H1 (cell line): ENCODE data around the gene NOL3. TPM values are rescaled to one million over a fixed set of nuclear protein-coding genes. Genes with fewer than 3 reads are reported as not detected.

Source experiments
- CTCF ChIA-PET: fragments of 300-600 bp; sonication (Branson Sonifier 250); formaldehyde crosslinking; loops from one replicate; lab custom pipeline; 2021; ENCODE audit not compliant: partially characterized antibody; lab: Charles Lee
- POLR2A ChIA-PET: fragments of 300-600 bp; sonication (Branson Sonifier 250); formaldehyde crosslinking; loops from one replicate; lab custom pipeline; 2021; ENCODE audit warnings: inconsistent platforms; ENCODE audit not compliant: partially characterized antibody; lab: Charles Lee
- DNase-seq, 2 experiments: peaks; one replicate each; pipeline versions ENCODE4 v3.0.0 to v3.0.0-alpha.2; 2010 to 2022; ENCODE audit warnings: low spot score in 2 of 2, low read depth in 1 of 2, mixed read lengths in 1 of 2
- FAIRE-seq: peaks from 2 replicates; lab custom pipeline; 2011; peaks lifted over from hg19 to GRCh38; lab: Jason Lieb, UNC
- H2AFZ ChIP-seq: 2 replicates; pipeline ENCODE4 v1.8.1; 2012; ENCODE audit warnings: low read length, inconsistent platforms
- H2AK5ac ChIP-seq: 2 replicates; pipeline ENCODE4 v1.6.1; 2013; ENCODE audit warnings: low read depth, low read length
- H2BK120ac ChIP-seq: replicated peaks from 2 replicates; pipeline ENCODE3; 2013; ENCODE audit warnings: low read depth, low read length, inconsistent platforms
- H2BK12ac ChIP-seq: 2 replicates; pipeline ENCODE4 v1.6.1; 2013; ENCODE audit warnings: low read depth, low read length
- H2BK15ac ChIP-seq: 2 replicates; pipeline ENCODE4 v1.6.1; 2013; ENCODE audit warnings: low read length
- H2BK20ac ChIP-seq: 2 replicates; pipeline ENCODE4 v1.6.1; 2013; ENCODE audit warnings: low read length
- H2BK5ac ChIP-seq: 2 replicates; pipeline ENCODE4 v1.6.1; 2013; ENCODE audit warnings: low read depth, low read length
- H3K14ac ChIP-seq: 2 replicates; pipeline ENCODE4 v1.6.1; 2013; ENCODE audit warnings: inconsistent platforms; ENCODE audit not compliant: insufficient read length
- H3K18ac ChIP-seq: 2 replicates; pipeline ENCODE4 v1.6.1; 2013; ENCODE audit warnings: low read length; ENCODE audit errors: extremely low read depth
- H3K23ac ChIP-seq: 2 replicates; pipeline ENCODE4 v1.6.1; 2013; ENCODE audit warnings: inconsistent platforms; ENCODE audit not compliant: insufficient read length
- H3K23me2 ChIP-seq: 2 replicates; pipeline ENCODE4 v1.6.1; 2013; ENCODE audit warnings: low read depth, low read length
- H3K27ac ChIP-seq: 2 replicates; pipeline ENCODE4 v1.6.1; 2011; ENCODE audit warnings: low read depth, low read length, inconsistent platforms
- H3K27me3 ChIP-seq, 4 experiments: replicated peaks in 1 of 4; 1 replicate in 1 of 4; 2 replicates in 3 of 4; pipeline versions ENCODE4 v1.6.1 to v1.8.1; 2011 to 2013; ENCODE audit warnings: low read length in 3 of 4, mild to moderate bottlenecking in 3 of 4, inconsistent platforms in 2 of 4, mixed read lengths in 2 of 4, moderate library complexity in 1 of 4; ENCODE audit not compliant: control insufficient read depth in 3 of 4, insufficient read depth in 3 of 4; ENCODE audit errors: extremely low read depth in 1 of 4
- H3K36me3 ChIP-seq, 4 experiments: 2 replicates each; pipeline versions ENCODE4 v1.6.1 to v1.8.1; 2011 to 2013; ENCODE audit warnings: mild to moderate bottlenecking in 4 of 4, low read length in 3 of 4, moderate library complexity in 2 of 4, control low read depth in 1 of 4, inconsistent platforms in 1 of 4; ENCODE audit not compliant: insufficient read depth in 4 of 4, control insufficient read depth in 2 of 4
- H3K4ac ChIP-seq: replicated peaks from 2 replicates; pipeline ENCODE3; 2013; ENCODE audit warnings: low read length, low read depth, mixed read lengths, inconsistent platforms; ENCODE audit not compliant: insufficient read length
- H3K4me1 ChIP-seq, 4 experiments: replicated peaks in 1 of 4; 1 replicate in 1 of 4; 2 replicates in 3 of 4; pipeline versions ENCODE4 v1.6.1 to v1.8.1; 2011 to 2013; ENCODE audit warnings: low read length in 3 of 4, inconsistent platforms in 2 of 4, mixed read lengths in 1 of 4; ENCODE audit not compliant: insufficient read depth in 4 of 4, control insufficient read depth in 3 of 4
- H3K4me2 ChIP-seq, 2 experiments: 2 replicates each; pipeline versions ENCODE4 v1.6.1 to v1.8.1; 2011 to 2013; ENCODE audit warnings: low read depth in 2 of 2, low read length in 2 of 2, control low read depth in 1 of 2, inconsistent platforms in 1 of 2, mild to moderate bottlenecking in 1 of 2; ENCODE audit not compliant: insufficient read depth in 1 of 2
- H3K4me3 ChIP-seq, 4 experiments: fragments of 200-600, 300-600 bp in 1 of 4; sonication (generic), shearing (Covaris generic), sonication (Bioruptor Twin) in 1 of 4; 2 replicates each; pipeline versions ENCODE4 v1.5.1 to v1.8.1; 2011 to 2016; ENCODE audit warnings: low read length in 4 of 4, low read depth in 3 of 4, control low read depth in 2 of 4, inconsistent platforms in 2 of 4, mild to moderate bottlenecking in 2 of 4, mixed read lengths in 1 of 4, moderate library complexity in 1 of 4; ENCODE audit not compliant: insufficient read depth in 2 of 4; ENCODE audit errors: extremely low read depth in 1 of 4
- H3K56ac ChIP-seq: replicated peaks from 2 replicates; pipeline ENCODE3; 2013; ENCODE audit warnings: low read depth, mild to moderate bottlenecking, mixed read lengths, low read length, inconsistent platforms; ENCODE audit not compliant: insufficient read length
- H3K79me1 ChIP-seq: 2 replicates; pipeline ENCODE4 v1.6.1; 2013; ENCODE audit warnings: low read depth, low read length, control low read depth
- H3K79me2 ChIP-seq, 2 experiments: 2 replicates each; pipeline versions ENCODE4 v1.6.1 to v1.8.1; 2012 to 2013; ENCODE audit warnings: low read length in 2 of 2, mild to moderate bottlenecking in 2 of 2, inconsistent platforms in 1 of 2; ENCODE audit not compliant: insufficient read depth in 2 of 2, control insufficient read depth in 1 of 2
- H3K9ac ChIP-seq, 4 experiments: replicated peaks in 1 of 4; 1 replicate in 1 of 4; 2 replicates in 3 of 4; pipeline versions ENCODE4 v1.6.1 to v1.8.1; 2011 to 2013; ENCODE audit warnings: low read depth in 3 of 4, low read length in 3 of 4, control low read depth in 2 of 4, mild to moderate bottlenecking in 2 of 4, moderate library complexity in 2 of 4, inconsistent platforms in 1 of 4; ENCODE audit errors: extremely low read depth in 1 of 4
- H3K9me3 ChIP-seq, 2 experiments: 2 replicates each; pipeline versions ENCODE4 v1.6.1 to v1.8.1; 2012 to 2013; ENCODE audit warnings: mild to moderate bottlenecking in 2 of 2, moderate library complexity in 2 of 2, control low read depth in 1 of 2, inconsistent platforms in 1 of 2, low read depth in 1 of 2, low read length in 1 of 2, mixed read lengths in 1 of 2; ENCODE audit not compliant: insufficient read depth in 2 of 2
- H4K20me1 ChIP-seq, 2 experiments: replicated peaks in 1 of 2; 2 replicates each; pipeline versions ENCODE3 to v1.8.1; 2011 to 2013; ENCODE audit warnings: inconsistent platforms in 2 of 2, low read length in 2 of 2, mild to moderate bottlenecking in 1 of 2; ENCODE audit not compliant: insufficient read depth in 2 of 2, control insufficient read depth in 1 of 2
- H4K5ac ChIP-seq: 2 replicates; pipeline ENCODE4 v1.6.1; 2013; ENCODE audit warnings: low read length, low read depth, mixed read lengths, inconsistent platforms; ENCODE audit not compliant: insufficient read length
- H4K8ac ChIP-seq: 2 replicates; pipeline ENCODE4 v1.8.0; 2013; ENCODE audit warnings: mild to moderate bottlenecking, moderate library complexity, low read length, inconsistent platforms; ENCODE audit not compliant: insufficient read depth; ENCODE audit errors: extremely low read depth
- H4K91ac ChIP-seq: replicated peaks from 2 replicates; pipeline ENCODE3; 2013; ENCODE audit warnings: low read length, mixed read lengths, inconsistent platforms; ENCODE audit not compliant: insufficient read length
- EGR1 ChIP-seq: IDR thresholded peaks from 2 replicates; pipeline ENCODE4 v1.6.1; 2011; ENCODE audit warnings: low read depth, low read length, borderline replicate concordance
- KDM1A ChIP-seq: fragments of 200-600, 300-600 bp; sonication (generic); IDR thresholded peaks from 2 replicates; pipeline ENCODE4 v1.7.1; 2016; ENCODE audit warnings: mild to moderate bottlenecking, low read length, borderline replicate concordance
- WGBS, 2 experiments: shearing (Covaris generic) in 1 of 2; methylation state at CpG; one replicate each; pipeline versions ENCODE4 v1.1.6 to v1.1.7; 2013 to 2015; ENCODE audit warnings: low lambda C conversion rate in 2 of 2, mixed read lengths in 2 of 2, inconsistent platforms in 1 of 2, low coverage in 1 of 2, missing lambda C conversion rate in 1 of 2; ENCODE audit not compliant: insufficient replicate concordance in 2 of 2, insufficient coverage in 1 of 2, insufficient read length in 1 of 2; ENCODE audit errors: extremely low coverage in 1 of 2, missing lambda C conversion rate in 1 of 2; 5-methylcytosine and 5-hydroxymethylcytosine counted together
- polyA plus RNA-seq, 7 experiments: library from polyadenylated mRNA; depleted of rRNA in 3 of 7; stranded (reverse) in 5 of 7; unstranded in 2 of 7; fragments of >200 nt in 5 of 7; fragments of 200-250 nt in 2 of 7; gene quantifications; 1 replicate in 5 of 7; 2 replicates in 1 of 7; 4 replicates in 1 of 7; pipeline versions ENCODE4 v1.2.1 to v1.2.3, GENCODE V29; 2011 to 2013; ENCODE audit warnings: missing spikeins in 2 of 7, mixed read lengths in 2 of 7
- total RNA-seq: library from RNA; stranded (reverse); fragmentation: NEBNext Ultra II Directional; extraction: Animal tissue kit (Norgen Biotek cat#: 25700); gene quantifications from 2 replicates; pipeline ENCODE4 v1.2.1, GENCODE V29; 2021

NOL3 gene
- total and polyA plus RNA-seq, 2 of the 8 experiments (the other 6 are each of a cell fraction or from before 2014, with no cell fraction given), result 2.2 to 4.6 TPM

- Histone ChIP-seq H3K4ac (no peak overlapping the region), H4K91ac (no peak overlapping the region), H3K14ac (no peak overlapping the region), H3K79me1 (no peaks in the 10 kb centered on the region), H4K5ac (no peak overlapping the region), H2BK15ac (no peak overlapping the region), H3K4me1 (no peaks in the 10 kb centered on the region), H4K20me1 (peaks cover 0 to 2% of the 10 kb centered on the region in 2 experiments), H2BK5ac (no peak overlapping the region), H3K36me3 (peaks cover 4 to 13% (median 8%) of the 10 kb centered on the region in 4 experiments; a peak in 5 of 8 replicates), H3K56ac (no peak overlapping the region), H3K18ac (no peak overlapping the region), H2AK5ac (no peak overlapping the region), H3K27me3 (no peaks in the 10 kb centered on the region), H3K9me3 (no peaks in the 10 kb centered on the region), H3K23ac (no peak overlapping the region), H2BK120ac (no peak overlapping the region), H3K23me2 (no peaks in the 10 kb centered on the region), H3K9ac (no peak overlapping the region), H3K79me2 (peaks cover 0 to 2% of the 10 kb centered on the region in 2 experiments; a peak in 1 of 4 replicates), H3K4me2 (no peak overlapping the region), H2AFZ (no peak overlapping the region), H2BK12ac (no peak overlapping the region), H3K27ac (no peak overlapping the region), H4K8ac (no peak overlapping the region), H3K4me3 (no peak overlapping the region), H2BK20ac (no peak overlapping the region)
- ChIA-PET POLR2A (no interaction called here), CTCF (interaction anchor here (0.5 to 4.7 kb wide), 16 partner anchors 11 to 1148 kb away, joined by 3 to 26 read pairs (median 4); partner anchors contain the start of genes B3GNT9 and CES3)
- 75% methylated on average over 3 of the region's 3 CpGs; no CpG with 5 or more reads in 1 of the 2 experiments for WGBS, 2 experiments
- no peak for DNase-seq
- no peak for TF ChIP-seq EGR1
- TF ChIP-seq KDM1A, result no peak
- FAIRE-seq, result no peak
Measured at GRCh38 chr16:67128887-67129286, 41.5 kb upstream of the NOL3 start.
